HepG2 (cell line): ENCODE data around the gene CKS1B. TPM values are rescaled to one million over a fixed set of nuclear protein-coding genes. Genes with fewer than 3 reads are reported as not detected.

Experiments
- HES4 ChIP-seq: sonication (generic); formaldehyde crosslinking; IDR thresholded peaks from 2 replicates; pipeline ENCODE4 v1.9.0; 2021; ENCODE audit warnings: mild to moderate bottlenecking, missing genetic modification reagents, borderline replicate concordance
- JUND ChIP-seq: sonication (generic); formaldehyde crosslinking; IDR thresholded peaks from 2 replicates; pipeline ENCODE4 v1.8.0; 2022; ENCODE audit warnings: mild to moderate bottlenecking, missing genetic modification reagents
- LRRFIP1 ChIP-seq: sonication (generic); formaldehyde crosslinking; conservative IDR thresholded peaks from 2 replicates; pipeline ENCODE4 v1.4.0; 2020; ENCODE audit warnings: missing genetic modification reagents
- PAWR ChIP-seq: sonication (generic); formaldehyde crosslinking; IDR thresholded peaks from 2 replicates; pipeline ENCODE4 v1.4.0; 2020; ENCODE audit warnings: missing genetic modification reagents, mild to moderate bottlenecking, borderline replicate concordance
- REL ChIP-seq: sonication (generic); formaldehyde crosslinking; conservative IDR thresholded peaks from 2 replicates; pipeline ENCODE4 v1.8.0; 2022; ENCODE audit warnings: mild to moderate bottlenecking, missing genetic modification reagents, moderate library complexity
- SNAI1 ChIP-seq: sonication (generic); formaldehyde crosslinking; IDR thresholded peaks from 2 replicates; pipeline ENCODE4 v1.5.0; 2020; ENCODE audit warnings: mild to moderate bottlenecking, missing genetic modification reagents, borderline replicate concordance
- TFDP2 ChIP-seq: sonication (generic); formaldehyde crosslinking; IDR thresholded peaks from 2 replicates; pipeline ENCODE4 v1.4.0; 2020; ENCODE audit warnings: missing genetic modification reagents
- ZBTB46 ChIP-seq: sonication (generic); formaldehyde crosslinking; IDR thresholded peaks from 2 replicates; pipeline ENCODE4 v1.4.0; 2020; ENCODE audit warnings: mild to moderate bottlenecking, missing genetic modification reagents, borderline replicate concordance
- ZFP36 ChIP-seq: fragments of 150-350 bp; IDR thresholded peaks from 2 replicates; pipeline ENCODE4 v1.6.1; 2018; ENCODE audit warnings: borderline replicate concordance, low read length, low read depth; ENCODE audit not compliant: partially characterized antibody
- ZNF350 ChIP-seq: sonication (generic); formaldehyde crosslinking; IDR thresholded peaks from 2 replicates; pipeline ENCODE4 v1.4.0; 2020; ENCODE audit warnings: mild to moderate bottlenecking, low read depth, missing genetic modification reagents, borderline replicate concordance
- ZNF431 ChIP-seq: sonication (generic); formaldehyde crosslinking; IDR thresholded peaks from 2 replicates; pipeline ENCODE4 v1.9.0; 2022; ENCODE audit warnings: missing genetic modification reagents, low read depth, mild to moderate bottlenecking, borderline replicate concordance
- ZNF777 ChIP-seq: sonication (generic); formaldehyde crosslinking; IDR thresholded peaks from 2 replicates; pipeline ENCODE4 v1.4.0; 2020; ENCODE audit warnings: missing genetic modification reagents
- polyA plus RNA-seq, 8 experiments: library from polyadenylated mRNA; depleted of rRNA in 3 of 8; stranded (reverse) in 7 of 8; unstranded in 1 of 8; fragments of >200 nt; fragmentation: Illumina TruSeq in 4 of 8; extraction: Trizol in 4 of 8; gene quantifications; 2 replicates each; pipeline versions ENCODE4 v1.2.1 to v1.2.3, GENCODE V29; 2011 to 2016; ENCODE audit warnings: low read depth in 4 of 8, missing spikeins in 1 of 8, mixed read lengths in 1 of 8; ENCODE audit not compliant: insufficient read depth in 1 of 8
- total RNA-seq, 5 experiments: library from RNA; depleted of rRNA; stranded (reverse); fragments of >200 nt; fragmentation: Illumina TruSeq; extraction: Trizol; gene quantifications; 2 replicates each; pipeline ENCODE4 v1.2.3, GENCODE V29; 2016; ENCODE audit warnings: low read depth in 1 of 5

The CKS1B gene
- total and polyA plus RNA-seq, 2 of the 13 experiments (the other 11 are each of a cell fraction or from before 2014, with no cell fraction given), result 217 to 222 TPM

- TF ChIP-seq LRRFIP1 (CRISPR knock-in tag) (no peak), REL (CRISPR knock-in tag) (no peak), ZFP36 (no peak), SNAI1 (no peak), HES4 (CRISPR knock-in tag) (no peak), ZNF431 (no peak), PAWR (CRISPR knock-in tag) (no peak), JUND (CRISPR knock-in tag) (no peak), ZNF777 (CRISPR knock-in tag) (0 out of 2 replicates have a peak, but pooled peaks have one; percentile 28), ZBTB46 (CRISPR knock-in tag) (no peak), TFDP2 (CRISPR knock-in tag) (peak; percentile 98), ZNF350 (CRISPR knock-in tag) (peak; percentile 69; the same call in 1 of the 2 replicates)
These were observed 8.6 kb downstream of the CKS1B start, which contains the start of gene FLAD1 (continued) for GRCh38 chr1:154982897-154983648.
